Tibial nerve (tissue), 4 donors: ENCODE results near the gene CRYBA1. TPM values are rescaled to one million over a fixed set of nuclear protein-coding genes. Genes with fewer than 3 reads are reported as not detected.

Experiments
- DNase-seq, 2 donors: peaks; one replicate each; pipeline ENCODE4 v3.0.0-alpha.2; 2019; ENCODE audit warnings: low spot score in 2 of 2
- H3K27ac ChIP-seq, 4 donors: fragments of 200-600 bp; sonication (generic) in 3 of 4; one replicate each; pipeline ENCODE4 v1.5.1; 2017 to 2019; ENCODE audit warnings: mild to moderate bottlenecking in 1 of 4
- H3K27me3 ChIP-seq, 2 donors: fragments of 200-600 bp; sonication (generic) in 1 of 2; one replicate each; pipeline versions ENCODE4 v1.5.1 to v1.6.0; 2017 to 2019
- H3K36me3 ChIP-seq, 3 donors: fragments of 200-600 bp; sonication (generic); one replicate each; pipeline ENCODE4 v1.5.1; 2018 to 2019
- H3K4me1 ChIP-seq, 4 donors: fragments of 200-600 bp; sonication (generic) in 3 of 4; one replicate each; pipeline ENCODE4 v1.5.1; 2017 to 2019
- H3K4me3 ChIP-seq, 4 donors: fragments of 200-600 bp; sonication (generic) in 3 of 4; one replicate each; pipeline ENCODE4 v1.5.1; 2017 to 2019; ENCODE audit warnings: mild to moderate bottlenecking in 1 of 4, moderate library complexity in 1 of 4
- H3K9me3 ChIP-seq, 4 donors: fragments of 200-600 bp; sonication (generic) in 3 of 4; one replicate each; pipeline ENCODE4 v1.5.1; 2017 to 2019
- EP300 ChIP-seq, 2 donors: sonication (generic); formaldehyde crosslinking; IDR thresholded peaks; one replicate each; pipeline ENCODE4 v1.6.1; 2017; ENCODE audit warnings: antibody characterized with exemption in 2 of 2, mild to moderate bottlenecking in 1 of 2
- POLR2A ChIP-seq, 2 donors: fragments of 450-650 bp; IDR thresholded peaks; one replicate each; pipeline ENCODE4 v1.6.1; 2017; ENCODE audit warnings: antibody characterized with exemption in 2 of 2, mild to moderate bottlenecking in 2 of 2, moderate library complexity in 2 of 2
- WGBS, 2 donors: methylation state at CpG; one replicate each; pipeline ENCODE4 v1.1.5; 2018; 5-methylcytosine and 5-hydroxymethylcytosine counted together
- total RNA-seq, 4 donors: library from RNA; depleted of rRNA; stranded (reverse); fragments of >200 nt; gene quantifications; one replicate each; pipeline ENCODE4 v1.1.0, GENCODE V29; 2016
- TF ChIP-seq, protein P1 (sequence below), 5 experiments: fragments of 200-600 bp in 3 of 5; fragments of 450-650 bp in 2 of 5; sonication (generic) in 3 of 5; IDR thresholded peaks; one replicate each; pipeline ENCODE4 v1.5.1; 2016 to 2019; ENCODE audit warnings: antibody characterized with exemption in 5 of 5, mild to moderate bottlenecking in 3 of 5, moderate library complexity in 2 of 5

Gene CRYBA1
- total RNA-seq, 4 donors from 2014 or later: not detected

GRCh38 chr17:29279397-29280070 lies 32.9 kb downstream of the CRYBA1 start:
- H3K4me3 ChIP-seq: no peak overlapping the region
- no peak overlapping the region for H3K27ac ChIP-seq
- H3K27me3 ChIP-seq: no peaks in the 10 kb centered on the region
- no peaks in the 10 kb centered on the region for H3K9me3 ChIP-seq
- no peak for DNase-seq
- peaks cover 0 to 68% (median 14%) of the 10 kb centered on the region in 3 donors for H3K36me3 ChIP-seq
- peaks cover 0 to 80% (median 20%) of the 10 kb centered on the region in 4 donors for H3K4me1 ChIP-seq
- 95 to 96% methylated on average over 5 of the region's 5 CpGs for WGBS, 2 donors
- no peak for TF ChIP-seq POLR2A (IDR thresholded peaks at IDR 0.05)
- TF ChIP-seq EP300 (IDR thresholded peaks at IDR 0.05): no peak
- TF ChIP-seq, protein P1, sequence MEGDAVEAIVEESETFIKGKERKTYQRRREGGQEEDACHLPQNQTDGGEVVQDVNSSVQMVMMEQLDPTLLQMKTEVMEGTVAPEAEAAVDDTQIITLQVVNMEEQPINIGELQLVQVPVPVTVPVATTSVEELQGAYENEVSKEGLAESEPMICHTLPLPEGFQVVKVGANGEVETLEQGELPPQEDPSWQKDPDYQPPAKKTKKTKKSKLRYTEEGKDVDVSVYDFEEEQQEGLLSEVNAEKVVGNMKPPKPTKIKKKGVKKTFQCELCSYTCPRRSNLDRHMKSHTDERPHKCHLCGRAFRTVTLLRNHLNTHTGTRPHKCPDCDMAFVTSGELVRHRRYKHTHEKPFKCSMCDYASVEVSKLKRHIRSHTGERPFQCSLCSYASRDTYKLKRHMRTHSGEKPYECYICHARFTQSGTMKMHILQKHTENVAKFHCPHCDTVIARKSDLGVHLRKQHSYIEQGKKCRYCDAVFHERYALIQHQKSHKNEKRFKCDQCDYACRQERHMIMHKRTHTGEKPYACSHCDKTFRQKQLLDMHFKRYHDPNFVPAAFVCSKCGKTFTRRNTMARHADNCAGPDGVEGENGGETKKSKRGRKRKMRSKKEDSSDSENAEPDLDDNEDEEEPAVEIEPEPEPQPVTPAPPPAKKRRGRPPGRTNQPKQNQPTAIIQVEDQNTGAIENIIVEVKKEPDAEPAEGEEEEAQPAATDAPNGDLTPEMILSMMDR (IDR thresholded peaks at IDR 0.05): no peak

DNA sequence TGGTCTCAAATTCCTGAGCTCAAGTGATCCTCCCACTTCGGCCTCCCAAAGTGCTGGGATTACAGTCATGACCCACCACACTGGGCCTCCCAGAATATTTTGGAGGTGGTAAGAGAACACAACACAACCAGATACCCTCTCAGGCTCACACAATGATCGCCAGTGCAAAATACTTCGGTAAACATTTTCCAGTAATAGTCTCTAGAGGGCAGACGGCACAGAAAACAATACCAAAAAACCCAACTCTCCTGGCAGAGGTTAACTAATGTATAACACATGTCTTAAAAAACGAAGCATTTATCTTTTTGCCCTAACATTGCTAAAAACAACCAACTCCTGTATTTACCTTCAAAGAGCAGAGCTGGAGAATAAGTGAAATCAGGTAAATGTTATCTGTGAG lies 36.8 kb downstream of the CRYBA1 start:
- Histone ChIP-seq H3K4me1 (peaks cover 0 to 87% (median 10%) of the 10 kb centered on the region in 4 donors), H3K27ac (no peak overlapping the region), H3K4me3 (no peak overlapping the region), H3K27me3 (no peaks in the 10 kb centered on the region), H3K36me3 (peaks cover 0 to 93% (median 17%) of the 10 kb centered on the region in 3 donors), H3K9me3 (no peaks in the 10 kb centered on the region)
- TF ChIP-seq, protein P1 (IDR thresholded peaks at IDR 0.05): no peak
- TF ChIP-seq EP300 (IDR thresholded peaks at IDR 0.05) (no peak), POLR2A (IDR thresholded peaks at IDR 0.05) (no peak)
- 54 to 62% methylated on average over 5 of the region's 5 CpGs for WGBS, 2 donors
- no peak for DNase-seq

DNA sequence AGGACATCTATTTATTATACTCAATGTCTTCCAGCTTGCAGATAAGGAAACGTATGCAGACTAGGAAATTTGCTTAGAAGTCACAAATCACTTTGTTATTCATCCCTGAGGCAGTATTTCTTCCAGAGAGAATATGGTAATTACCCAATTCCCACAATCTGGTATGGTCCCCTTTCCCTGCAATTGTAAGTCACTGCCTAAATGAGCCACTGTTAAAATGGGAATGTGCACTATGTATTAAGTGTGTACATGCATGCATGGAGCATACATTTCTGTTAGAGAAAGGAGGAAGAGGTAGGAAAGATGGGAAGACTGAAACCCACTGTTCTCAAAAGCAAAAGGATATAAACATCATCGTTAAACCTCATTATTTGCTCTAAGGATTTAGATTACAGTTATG lies 37.3 kb downstream of the CRYBA1 start:
- 49 to 51% methylated on average over 2 of the region's 2 CpGs for WGBS, 2 donors

DNA sequence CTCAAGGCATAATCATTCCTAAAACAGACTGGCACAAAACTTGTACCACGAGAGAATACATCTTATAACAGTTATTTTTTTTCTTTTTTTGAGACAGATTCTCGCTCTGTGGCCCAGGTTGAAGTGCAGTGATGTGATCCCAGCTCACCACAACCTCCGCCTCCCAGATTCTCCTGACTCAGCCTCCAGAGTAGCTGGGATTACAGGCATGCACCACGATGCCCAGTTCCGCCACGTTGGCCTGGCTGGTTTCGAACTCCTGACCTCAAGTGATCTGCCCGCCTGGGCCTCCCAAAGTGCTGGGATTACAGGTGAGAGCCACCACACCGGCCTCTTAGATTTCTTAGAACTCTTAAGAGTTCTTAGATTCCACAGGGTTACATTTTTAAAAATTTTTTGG lies 43.2 kb downstream of the CRYBA1 start:
- peaks cover 3 to 73% (median 28%) of the 10 kb centered on the region in 4 donors for H3K4me1 ChIP-seq
- H3K27ac ChIP-seq: peak overlapping the region in 2 of 4 donors; percentile 2 to 23
- no peaks in the 10 kb centered on the region for H3K27me3 ChIP-seq
- H3K9me3 ChIP-seq: no peaks in the 10 kb centered on the region
- DNase-seq: no peak
- TF ChIP-seq, protein P1 (IDR thresholded peaks at IDR 0.05): no peak
- TF ChIP-seq POLR2A (IDR thresholded peaks at IDR 0.05) (no peak), EP300 (IDR thresholded peaks at IDR 0.05) (no peak)
- H3K36me3 ChIP-seq: peaks cover 0 to 32% (median under 1%) of the 10 kb centered on the region in 3 donors
- no peak overlapping the region for H3K4me3 ChIP-seq
- WGBS, 2 donors: 82 to 93% methylated on average over 9 of the region's 9 CpGs

More for the DNA sequence above, 37.3 kb downstream of the CRYBA1 start:
- no peak overlapping the region for H3K4me3 ChIP-seq
- peaks cover 0 to 89% (median 17%) of the 10 kb centered on the region in 3 donors for H3K36me3 ChIP-seq
- DNase-seq: no peak
- no peaks in the 10 kb centered on the region for H3K9me3 ChIP-seq
- no peaks in the 10 kb centered on the region for H3K27me3 ChIP-seq
- H3K4me1 ChIP-seq: peaks cover 0 to 92% (median 12%) of the 10 kb centered on the region in 4 donors
- TF ChIP-seq EP300 (IDR thresholded peaks at IDR 0.05): no peak
- no peak overlapping the region for H3K27ac ChIP-seq

DNA sequence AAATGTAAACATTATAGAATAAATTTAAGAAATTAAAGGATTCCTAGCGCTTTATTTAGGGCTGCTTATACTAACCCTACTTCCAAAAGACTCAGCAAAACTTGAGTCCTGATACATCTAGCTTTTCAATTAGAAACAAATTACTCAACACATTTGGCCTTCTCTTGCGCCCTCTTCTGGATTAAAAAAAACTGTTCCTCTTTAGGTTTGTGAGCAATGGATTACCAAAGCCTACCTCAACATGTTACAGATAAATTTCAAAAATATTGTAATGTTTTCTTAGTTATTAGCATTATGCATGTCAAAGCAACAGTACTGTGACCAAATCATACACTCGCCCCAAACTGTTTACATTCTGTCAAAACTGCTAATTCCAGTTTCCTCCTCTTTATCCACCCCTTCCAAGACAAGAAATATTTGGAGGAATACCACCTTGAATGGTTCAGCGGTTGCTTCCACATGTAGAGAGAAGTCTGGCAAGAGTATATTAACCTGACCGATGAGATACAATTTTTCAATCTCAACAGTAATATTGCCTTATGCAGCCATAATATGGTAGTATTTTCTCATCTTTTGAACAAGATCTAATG lies 44.6 kb downstream of the CRYBA1 start:
- Histone ChIP-seq H3K4me3 (peak overlapping the region; percentile 66 to 99 (median 97)), H3K4me1 (peaks cover 3 to 63% (median 32%) of the 10 kb centered on the region in 4 donors), H3K9me3 (no peaks in the 10 kb centered on the region), H3K27me3 (no peaks in the 10 kb centered on the region), H3K27ac (peak overlapping the region; percentile 98 to 100 (median 99)), H3K36me3 (peaks cover 0 to 18% (median 0%) of the 10 kb centered on the region in 3 donors)
- DNase-seq: peak in 1 of 2 donors; percentile 57
- TF ChIP-seq, protein P1 (IDR thresholded peaks at IDR 0.05): peak; percentile 50 to 83 (median 62)
- TF ChIP-seq POLR2A (IDR thresholded peaks at IDR 0.05) (no peak), EP300 (IDR thresholded peaks at IDR 0.05) (peak in 1 of 2 donors; percentile 12)
- 11 to 12% methylated on average over 5 of the region's 5 CpGs for WGBS, 2 donors
